Retinal pigment epithelial cell (primary cell): ENCODE results near the gene DEPDC1B.
A peak's percentile ranks its signal among the peaks of the same experiment; 100 is the strongest.

Experiments used
- DNase-seq: peaks from one replicate; pipeline ENCODE4 v3.0.0-alpha.2; 2010; ENCODE audit warnings: low read depth
- H3K4me3 ChIP-seq: 2 replicates; pipeline ENCODE4 v1.5.1; 2011; ENCODE audit warnings: mild to moderate bottlenecking, low read length, control low read depth, moderate library complexity
- TF ChIP-seq, protein P1 (sequence below): conservative IDR thresholded peaks from 2 replicates; pipeline ENCODE4 v1.5.1; 2011; ENCODE audit warnings: low read depth, low read length, control low read depth, inconsistent platforms

The DEPDC1B gene

DNA sequence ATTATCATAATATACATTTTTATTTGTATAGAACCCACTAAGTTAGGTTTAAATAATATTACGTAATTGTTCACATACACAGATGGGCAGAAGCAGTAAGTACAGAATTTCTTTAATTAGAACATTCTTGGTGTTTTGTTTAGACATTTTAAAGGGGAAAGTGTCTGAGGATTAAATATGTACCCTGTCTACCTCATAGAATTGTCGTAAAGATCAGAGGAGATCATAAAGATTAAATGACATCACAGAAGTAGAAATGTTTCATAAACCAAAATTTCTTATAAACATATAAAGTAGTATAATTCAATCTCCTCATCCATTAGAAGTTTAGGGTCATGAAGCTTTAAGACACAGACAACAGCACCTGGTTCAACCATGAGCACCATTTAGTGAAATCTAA is 20.1 kb downstream of the DEPDC1B start:
- DNase-seq, result no peak
- TF ChIP-seq, protein P1, sequence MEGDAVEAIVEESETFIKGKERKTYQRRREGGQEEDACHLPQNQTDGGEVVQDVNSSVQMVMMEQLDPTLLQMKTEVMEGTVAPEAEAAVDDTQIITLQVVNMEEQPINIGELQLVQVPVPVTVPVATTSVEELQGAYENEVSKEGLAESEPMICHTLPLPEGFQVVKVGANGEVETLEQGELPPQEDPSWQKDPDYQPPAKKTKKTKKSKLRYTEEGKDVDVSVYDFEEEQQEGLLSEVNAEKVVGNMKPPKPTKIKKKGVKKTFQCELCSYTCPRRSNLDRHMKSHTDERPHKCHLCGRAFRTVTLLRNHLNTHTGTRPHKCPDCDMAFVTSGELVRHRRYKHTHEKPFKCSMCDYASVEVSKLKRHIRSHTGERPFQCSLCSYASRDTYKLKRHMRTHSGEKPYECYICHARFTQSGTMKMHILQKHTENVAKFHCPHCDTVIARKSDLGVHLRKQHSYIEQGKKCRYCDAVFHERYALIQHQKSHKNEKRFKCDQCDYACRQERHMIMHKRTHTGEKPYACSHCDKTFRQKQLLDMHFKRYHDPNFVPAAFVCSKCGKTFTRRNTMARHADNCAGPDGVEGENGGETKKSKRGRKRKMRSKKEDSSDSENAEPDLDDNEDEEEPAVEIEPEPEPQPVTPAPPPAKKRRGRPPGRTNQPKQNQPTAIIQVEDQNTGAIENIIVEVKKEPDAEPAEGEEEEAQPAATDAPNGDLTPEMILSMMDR, result no peak
- H3K4me3 ChIP-seq, result no peak overlapping the region

DNA sequence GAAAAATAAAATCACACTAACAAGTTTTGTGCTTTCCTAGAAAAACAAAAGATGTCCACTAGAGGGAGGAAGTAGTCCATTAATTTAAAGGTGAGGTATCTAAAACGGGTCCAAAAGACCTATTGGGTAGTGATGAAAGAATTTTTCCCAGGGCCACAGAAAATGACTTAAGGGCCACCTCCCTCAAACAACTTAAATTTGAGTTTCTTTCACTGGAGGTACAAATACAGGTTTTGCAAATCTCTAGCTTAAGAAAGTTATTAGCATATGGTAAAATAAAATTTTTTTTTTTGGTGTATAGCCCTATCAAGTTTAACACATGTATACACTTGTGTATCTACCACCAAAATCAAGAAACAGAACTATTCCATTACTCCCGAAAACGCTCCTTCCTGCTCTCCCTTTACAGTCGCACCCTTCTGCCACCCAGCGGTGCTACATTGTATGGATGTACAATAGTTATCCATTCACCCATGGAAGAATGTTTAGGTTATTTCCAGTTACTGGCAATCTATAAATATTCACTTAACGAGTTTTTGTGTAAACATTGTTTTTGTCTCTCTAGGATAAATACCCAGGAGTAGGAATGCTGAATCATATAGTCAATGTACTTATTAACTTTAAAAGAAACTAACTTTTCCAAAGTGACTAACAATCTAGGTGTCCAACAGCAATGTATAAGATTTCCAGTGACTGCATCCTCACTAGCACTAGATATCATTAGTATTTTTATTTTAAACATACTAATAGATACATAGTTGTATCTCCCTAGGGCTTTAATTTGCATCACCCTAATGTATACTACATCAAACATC is 21.9 kb downstream of the DEPDC1B start:
- no peak overlapping the region for H3K4me3 ChIP-seq
- no peak for DNase-seq
- TF ChIP-seq, protein P1, result peak; percentile 46

DNA sequence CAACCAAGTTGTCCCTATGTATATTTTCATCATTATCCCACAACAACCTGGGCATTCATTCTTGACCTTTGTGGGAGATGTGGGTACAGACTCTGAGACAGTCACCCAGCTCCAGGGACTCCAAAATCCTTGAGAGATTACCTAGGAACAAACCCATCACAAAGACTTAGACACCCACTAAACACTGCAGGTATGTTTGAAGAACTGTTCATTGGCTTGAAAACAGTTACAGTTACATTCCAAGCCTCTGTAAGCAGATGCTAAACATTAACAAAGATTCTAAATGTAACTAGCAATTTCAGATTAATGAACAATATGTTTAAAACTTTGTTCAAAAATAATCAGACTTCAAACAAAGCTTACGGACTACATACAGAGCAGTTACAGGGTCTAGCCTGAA is 24.7 kb downstream of the DEPDC1B start:
- no peak for DNase-seq
- no peak overlapping the region for H3K4me3 ChIP-seq
- TF ChIP-seq, protein P1, result no peak

DNA sequence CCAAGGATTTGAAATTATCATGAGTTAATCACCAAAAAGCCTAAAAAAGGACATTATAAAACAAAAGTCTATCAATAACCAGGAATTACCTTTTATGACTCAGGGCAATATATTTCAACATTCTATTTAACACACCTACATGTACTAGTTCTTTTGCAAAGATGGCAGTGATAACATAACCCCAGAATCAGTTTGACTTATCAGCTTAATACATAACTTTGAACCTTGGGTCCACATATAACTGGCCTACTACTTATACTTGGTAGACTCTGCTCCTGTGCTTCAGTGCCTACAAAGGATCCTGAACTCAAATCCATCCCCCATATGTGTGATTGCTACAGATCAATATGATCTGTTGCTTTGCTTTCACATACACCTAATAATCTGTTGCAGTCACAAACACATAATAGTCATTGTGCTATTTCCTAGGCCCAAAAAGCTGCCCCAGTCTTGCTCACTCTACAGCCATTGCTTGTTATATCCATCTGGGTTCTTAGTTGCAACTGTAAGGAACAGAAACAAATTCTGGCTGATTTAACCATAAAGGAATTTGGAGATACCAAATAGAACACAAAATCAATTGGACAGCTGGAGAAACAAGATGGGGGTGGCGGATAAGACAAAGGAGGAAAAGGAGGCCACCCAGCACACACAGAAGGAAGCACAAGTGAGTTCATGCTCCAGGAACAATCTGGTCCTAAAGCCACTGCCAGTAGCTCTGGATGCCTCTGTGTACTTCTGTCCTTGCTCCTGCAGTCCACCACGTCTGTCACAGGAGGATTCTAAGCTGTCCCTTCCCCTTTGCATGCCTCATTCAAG is 25.5 kb downstream of the DEPDC1B start:
- H3K4me3 ChIP-seq, result no peak overlapping the region
- TF ChIP-seq, protein P1, result no peak
- no peak for DNase-seq

DNA sequence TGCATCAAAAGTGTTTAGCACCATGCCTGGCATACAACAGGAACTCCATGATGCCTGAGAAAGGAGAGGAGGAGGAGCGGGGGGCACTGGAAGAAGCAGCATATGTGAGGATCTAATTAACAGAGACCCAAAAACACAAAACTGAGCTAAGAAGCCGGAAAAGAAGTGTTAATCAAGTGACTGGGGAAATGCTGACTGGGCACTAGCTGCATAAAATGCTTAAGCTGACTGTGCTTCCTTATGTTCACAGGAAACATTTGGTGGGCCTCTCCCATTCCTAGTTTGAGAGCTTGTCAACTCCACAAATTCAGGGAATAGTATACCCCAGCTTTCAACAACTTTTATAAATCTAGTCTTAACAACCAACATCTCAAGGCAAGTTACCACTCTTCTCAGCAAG is 26.6 kb downstream of the DEPDC1B start:
- DNase-seq, result no peak
- H3K4me3 ChIP-seq, result no peak overlapping the region
- TF ChIP-seq, protein P1, result no peak

DNA sequence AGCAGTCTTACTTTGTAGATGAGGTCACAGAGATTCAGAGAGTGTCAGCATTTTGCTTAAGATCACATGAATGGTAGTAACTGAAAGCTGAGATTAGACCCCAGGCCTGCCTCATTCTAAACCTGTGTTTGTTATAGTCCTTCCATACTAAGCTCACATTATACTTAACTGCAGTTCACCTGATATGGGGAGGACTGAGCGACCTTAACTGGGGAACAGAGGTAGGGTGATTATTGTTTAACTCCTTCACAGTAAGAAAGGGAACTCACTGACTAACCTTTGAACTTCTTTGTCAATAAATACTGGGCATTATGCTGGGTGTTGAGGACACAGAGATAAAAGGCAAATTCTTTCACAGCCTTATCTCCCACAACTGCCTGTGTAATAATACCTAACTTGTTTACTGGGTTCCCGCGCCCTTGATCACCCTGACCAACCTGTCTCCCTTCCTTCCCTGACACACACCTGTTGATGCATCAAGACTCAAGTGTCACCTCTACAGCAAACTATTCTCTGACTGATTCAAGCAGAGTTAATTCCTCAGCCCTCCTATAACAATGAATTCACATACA is 27.2 kb downstream of the DEPDC1B start:
- DNase-seq, result no peak
- TF ChIP-seq, protein P1, result no peak
- no peak overlapping the region for H3K4me3 ChIP-seq
